CD4-positive, alpha-beta T cell treated with Interleukin-21 for 1 hour (primary cell): ENCODE measurements around the gene GC.
"Not testable (repeated sequence)": the region's sequence is repeated elsewhere in the genome, so short reads cannot be mapped to it uniquely, and the experiment has no call there.

Experiments used
- DNase-seq: peaks from one replicate; pipeline ENCODE4 v3.0.0-alpha.2; 2020

Gene GC

GRCh38 chr4:71765350-71765749 is 18.5 kb downstream of the GC start:
- no peak for DNase-seq

DNA sequence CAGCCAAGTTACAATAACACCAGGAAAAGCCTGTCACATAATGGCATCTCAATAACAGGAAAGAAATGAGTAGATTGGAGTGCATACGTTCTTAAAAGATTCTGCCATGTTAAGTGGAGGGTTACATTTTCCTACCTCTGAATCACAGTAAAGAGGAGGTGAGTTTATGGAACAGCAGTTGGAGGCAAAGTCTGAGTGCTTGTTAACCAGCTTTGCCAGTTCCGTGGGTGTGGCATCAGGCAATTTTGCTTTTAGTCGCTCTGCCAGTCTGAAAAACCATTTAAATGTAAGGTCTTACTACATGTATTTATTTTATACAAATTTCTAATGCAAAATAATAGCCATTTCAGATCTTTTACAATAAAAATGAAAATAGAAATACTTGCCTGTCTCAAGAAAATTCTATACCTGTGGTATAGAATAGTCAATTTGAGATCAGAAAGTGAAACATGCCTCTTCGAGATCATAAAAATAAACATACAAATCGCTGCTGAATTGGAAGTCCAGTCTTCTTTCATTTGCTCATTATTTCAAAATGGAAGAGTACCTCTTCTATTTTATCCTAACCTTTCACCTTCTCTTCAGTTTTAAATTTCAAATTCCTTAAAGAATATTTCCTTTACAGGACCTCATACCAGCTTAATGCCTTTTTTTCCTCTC is 31.4 kb downstream of the GC start:
- DNase-seq: no peak

DNA sequence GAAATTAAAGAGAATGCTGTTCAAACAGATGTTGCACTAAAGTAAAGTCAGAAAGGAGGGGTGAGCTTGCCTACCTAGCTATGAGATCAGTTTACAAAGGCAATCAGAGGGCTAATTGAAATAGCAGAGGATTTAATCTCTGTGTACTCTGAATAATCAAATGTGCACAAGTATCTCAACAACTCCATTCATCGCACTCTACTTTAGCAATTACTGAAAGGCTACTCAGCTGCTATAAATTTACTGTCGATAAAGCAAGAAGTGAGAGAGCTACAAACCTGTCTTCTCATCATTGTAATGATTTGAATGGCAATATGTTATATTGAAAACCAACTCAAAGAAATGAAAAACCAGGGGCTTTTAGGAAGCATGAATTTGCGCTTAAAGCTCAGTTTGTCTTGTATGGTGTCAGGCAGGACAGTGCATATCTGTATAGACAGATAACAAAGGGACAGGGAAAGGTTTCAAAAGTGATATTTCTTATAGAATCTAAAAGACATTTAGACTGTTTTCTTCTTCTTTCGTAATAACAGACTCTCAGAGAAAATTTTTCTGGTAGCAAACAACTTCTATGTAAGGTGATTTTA is 34.8 kb downstream of the GC start:
- DNase-seq: no peak

DNA sequence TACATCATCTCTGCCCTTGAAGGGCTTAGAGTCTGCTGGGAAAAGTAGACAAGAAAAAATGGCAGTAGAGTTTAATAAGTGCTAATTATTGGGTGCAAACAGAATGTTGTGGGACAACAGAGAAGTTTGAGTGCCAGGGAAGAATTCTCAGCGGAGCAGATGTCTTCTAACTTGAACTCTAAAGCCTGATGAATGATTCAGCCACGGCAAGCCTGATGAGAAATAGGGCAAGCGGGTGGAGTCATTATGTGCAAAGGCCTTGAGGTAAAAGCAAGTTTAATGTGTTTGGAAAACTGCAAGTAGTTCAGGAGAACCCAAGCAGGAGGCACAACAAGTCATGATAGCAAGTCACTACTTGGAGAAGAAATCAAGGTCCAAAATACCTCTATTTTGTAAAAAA is 37.5 kb downstream of the GC start:
- DNase-seq: no peak

DNA sequence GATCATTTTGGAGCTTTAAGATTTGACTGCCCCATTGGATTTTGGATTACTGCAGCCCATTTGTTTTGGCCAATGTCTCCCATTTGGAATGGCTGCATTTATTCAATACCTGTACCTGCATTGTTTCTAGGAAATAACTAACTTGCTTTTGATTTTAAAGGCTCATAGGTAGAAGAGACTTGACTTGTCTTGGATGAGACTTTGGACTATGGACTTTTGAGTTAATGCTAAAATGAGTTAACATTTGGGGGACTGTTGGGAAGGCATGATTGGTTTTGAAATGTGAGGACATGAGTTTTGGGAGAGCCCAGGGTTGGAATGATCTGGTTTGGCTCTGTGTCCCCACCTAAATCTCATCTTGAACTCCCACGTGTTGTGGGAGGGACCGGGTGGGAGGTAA is 45.1 kb downstream of the GC start:
- not testable (repeated sequence) for DNase-seq

- no peak for DNase-seq
Measured at GRCh38 chr4:71732706-71733105, 51.2 kb downstream of the GC start.

DNA sequence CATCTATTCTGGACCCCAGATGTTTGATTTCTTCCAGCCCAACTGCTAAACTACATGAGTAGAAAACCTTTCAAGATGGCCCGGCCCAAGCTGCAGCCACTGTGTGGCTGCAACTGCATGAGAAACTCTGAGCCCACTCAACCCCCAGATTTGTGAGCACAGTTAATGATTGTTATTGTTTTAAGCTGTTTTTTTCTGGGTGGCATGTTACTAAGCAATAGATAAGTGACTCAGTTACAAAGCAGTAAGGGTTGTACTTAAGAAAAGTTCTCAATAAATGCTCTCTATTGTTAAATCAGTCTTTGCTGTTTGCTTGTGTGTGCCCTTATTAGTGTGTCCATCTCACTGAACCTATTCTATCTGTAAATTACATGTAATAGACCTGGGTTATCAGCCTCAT is 51.8 kb downstream of the GC start:
- DNase-seq: no peak

- DNase-seq: no peak
Measured at GRCh38 chr4:71729856-71730255, 54.0 kb downstream of the GC start.

GRCh38 chr4:71713611-71714203 is 70.2 kb downstream of the GC start:
- peak; percentile 42 for DNase-seq

DNA sequence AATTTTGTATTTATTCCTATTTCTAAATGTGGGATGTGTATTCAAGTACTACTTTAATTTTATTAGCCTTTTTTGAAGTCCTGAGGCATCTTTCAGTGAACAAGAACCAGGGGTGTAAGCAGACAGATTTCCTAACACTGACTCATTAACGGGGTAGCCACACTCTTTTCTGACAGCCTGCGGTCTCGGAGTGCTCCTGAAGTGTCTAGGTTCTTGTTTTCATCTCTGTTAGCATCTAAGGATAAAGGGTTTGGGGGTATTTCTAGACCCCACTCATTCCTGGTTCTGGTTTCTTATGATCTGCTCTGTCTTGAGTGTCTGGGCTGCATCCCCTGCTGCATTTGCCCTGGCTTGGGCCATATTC is 71.9 kb downstream of the GC start:
- no peak for DNase-seq

- no peak for DNase-seq
Measured at GRCh38 chr4:71711044-71711984, 72.6 kb downstream of the GC start.

- no peak for DNase-seq
Measured at GRCh38 chr4:71709961-71710360, 73.9 kb downstream of the GC start.

GRCh38 chr4:71698141-71698540 is 85.7 kb downstream of the GC start:
- no peak for DNase-seq

GRCh38 chr4:71697031-71697430 is 86.8 kb downstream of the GC start:
- DNase-seq: no peak

DNA sequence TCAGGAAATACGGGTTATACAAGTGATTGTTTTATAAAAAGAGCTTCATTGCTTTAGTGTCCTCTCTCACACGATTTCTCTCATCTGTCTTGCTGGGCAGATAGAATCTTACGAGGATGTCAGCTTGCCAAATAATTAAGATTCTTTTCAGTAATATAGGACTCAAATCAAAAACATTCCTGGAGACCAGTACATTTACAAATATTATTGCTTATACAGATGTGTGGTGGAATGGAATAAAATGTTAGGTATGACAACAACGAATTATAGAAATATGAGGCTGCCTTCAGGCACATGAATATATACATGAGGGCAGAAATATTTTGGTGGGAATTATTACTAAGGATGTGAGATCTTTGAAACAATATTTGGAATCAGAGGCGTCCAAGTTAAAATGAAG is 88.9 kb downstream of the GC start:
- no peak for DNase-seq

DNA sequence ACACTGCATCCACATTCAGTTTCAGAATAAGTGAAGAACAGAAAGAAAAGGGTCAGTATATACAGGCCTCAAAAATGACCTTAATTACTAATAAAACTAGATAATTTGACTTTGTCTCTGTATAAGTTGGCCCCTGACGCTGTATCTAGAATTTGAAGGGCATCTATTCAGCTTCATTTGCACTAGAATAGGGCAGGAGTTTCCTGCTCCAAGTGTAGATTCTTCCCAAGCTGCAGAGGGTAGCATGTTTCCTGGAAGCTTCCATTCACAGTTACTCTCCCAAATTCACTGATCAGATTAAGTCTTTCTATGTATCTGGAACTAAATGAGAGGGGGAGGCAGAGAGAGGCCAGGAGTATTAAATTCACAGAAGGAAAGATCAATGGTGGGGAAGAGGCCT is 90.9 kb downstream of the GC start:
- DNase-seq: no peak

GRCh38 chr4:71692198-71692597 is 91.7 kb downstream of the GC start:
- DNase-seq: no peak
